HUDEP-2 (cell line): ENCODE data around the gene ELOVL7.
"Not testable (repeated sequence)": the region's sequence is repeated elsewhere in the genome, so short reads cannot be mapped to it uniquely, and the experiment has no call there.

Experiments used
- DNase-seq, 76 experiments: peaks; one replicate each; lab custom pipeline; 2025; ENCODE audit not compliant: unreplicated experiment in 76 of 76; lab: John Stamatoyannopoulos, UW

Gene ELOVL7

GRCh38 chr5:60797482-60798153 lies 46.5 kb downstream of the ELOVL7 start:
- DNase-seq: no peak

- DNase-seq: not testable (repeated sequence)
Observed at GRCh38 chr5:60795424-60795950, 48.6 kb downstream of the ELOVL7 start.

- DNase-seq: no peak
Observed at GRCh38 chr5:60794691-60795090, 49.4 kb downstream of the ELOVL7 start.

- DNase-seq: no peak
Observed at GRCh38 chr5:60792438-60792837, 51.6 kb downstream of the ELOVL7 start.

GRCh38 chr5:60789551-60789950 lies 54.5 kb downstream of the ELOVL7 start:
- no peak for DNase-seq

GRCh38 chr5:60788863-60789513 lies 55.1 kb downstream of the ELOVL7 start:
- no peak for DNase-seq

- no peak for DNase-seq
Observed at GRCh38 chr5:60779466-60779865, 64.6 kb downstream of the ELOVL7 start.

GRCh38 chr5:60776343-60776742 lies 67.7 kb downstream of the ELOVL7 start:
- DNase-seq: no peak

- no peak for DNase-seq
Observed at GRCh38 chr5:60765019-60765709, 78.9 kb downstream of the ELOVL7 start.

GRCh38 chr5:60763061-60763460 lies 81.0 kb downstream of the ELOVL7 start:
- no peak for DNase-seq

GRCh38 chr5:60754495-60754894 lies 89.6 kb downstream of the ELOVL7 start:
- no peak for DNase-seq

- no peak for DNase-seq
Observed at GRCh38 chr5:60744682-60745081, 99.4 kb downstream of the ELOVL7 start.

GRCh38 chr5:60743511-60744314 lies 100.4 kb downstream of the ELOVL7 start:
- DNase-seq: no peak

- DNase-seq: no peak
Observed at GRCh38 chr5:60740322-60740721, 103.7 kb downstream of the ELOVL7 start.

- DNase-seq: no peak
Observed at GRCh38 chr5:60738933-60739332, 105.1 kb downstream of the ELOVL7 start.

- DNase-seq: no peak
Observed at GRCh38 chr5:60738461-60738860, 105.6 kb downstream of the ELOVL7 start.

GRCh38 chr5:60730858-60731257 lies 113.2 kb downstream of the ELOVL7 start:
- not testable (repeated sequence) for DNase-seq

GRCh38 chr5:60727033-60727679 lies 116.9 kb downstream of the ELOVL7 start:
- no peak for DNase-seq

GRCh38 chr5:60724126-60724525 lies 119.9 kb downstream of the ELOVL7 start:
- DNase-seq: no peak

- no peak for DNase-seq
Observed at GRCh38 chr5:60722416-60722815, 121.7 kb downstream of the ELOVL7 start.
